Endothelial cell of umbilical vein (primary cell): ENCODE results near the gene PCDHGB2. TPM values are rescaled to one million over a fixed set of nuclear protein-coding genes. Genes with fewer than 3 reads are reported as not detected.

ENCODE experiments used
- BruUV-seq: library from RNA; stranded (reverse); fragments of 400-500 nt; replicated peaks from 2 replicates; lab custom pipeline; 2021; lab: Mats Ljungman, UMichigan
- CTCF ChIA-PET: fragments of 300-600, 350-600 bp; sonication (Branson Sonifier 250); formaldehyde crosslinking; loops from one replicate; lab custom pipeline; 2021; ENCODE audit warnings: antibody characterized with exemption, inconsistent platforms; lab: Charles Lee
- POLR2A ChIA-PET: fragments of 300-600, 350-600 bp; sonication (Branson Sonifier 250); formaldehyde crosslinking; loops from one replicate; lab custom pipeline; 2021; ENCODE audit warnings: antibody characterized with exemption, inconsistent platforms; lab: Charles Lee
- DNase-seq: peaks from one replicate; pipeline ENCODE4 v3.0.0-alpha.2; 2011; ENCODE audit warnings: low read depth, low spot score
- FAIRE-seq: peaks from 2 replicates; lab custom pipeline; 2011; peaks lifted over from hg19 to GRCh38; lab: Jason Lieb, UNC
- H2AFZ ChIP-seq: 2 replicates; pipeline ENCODE4 v1.6.0; 2012; ENCODE audit warnings: low read depth, low read length, control low read depth, inconsistent platforms
- H3K27ac ChIP-seq: 2 replicates; pipeline ENCODE4 v1.5.1; 2011; ENCODE audit warnings: low read depth, mild to moderate bottlenecking, control low read depth, low read length, moderate library complexity; ENCODE audit not compliant: insufficient read depth
- H3K27me3 ChIP-seq, 2 experiments: 2 replicates each; pipeline versions ENCODE4 v1.6.0 to v1.6.1; 2011; ENCODE audit warnings: low read length in 2 of 2, mixed read lengths in 1 of 2; ENCODE audit not compliant: control insufficient read depth in 2 of 2, insufficient read depth in 2 of 2
- H3K36me3 ChIP-seq, 2 experiments: 2 replicates in 1 of 2; 3 replicates in 1 of 2; pipeline ENCODE4 v1.5.1; 2011; ENCODE audit warnings: low read length in 2 of 2, mild to moderate bottlenecking in 1 of 2, moderate library complexity in 1 of 2; ENCODE audit not compliant: control insufficient read depth in 2 of 2, insufficient read depth in 2 of 2; ENCODE audit errors: extremely low read depth in 1 of 2
- H3K4me1 ChIP-seq: 3 replicates; pipeline ENCODE4 v1.5.1; 2011; ENCODE audit warnings: mild to moderate bottlenecking, low read length; ENCODE audit not compliant: control insufficient read depth, insufficient read depth; ENCODE audit errors: extremely low read depth
- H3K4me2 ChIP-seq: 2 replicates; pipeline ENCODE4 v1.6.1; 2011; ENCODE audit warnings: low read length, control low read depth, mixed read lengths; ENCODE audit not compliant: insufficient read depth
- H3K4me3 ChIP-seq, 3 experiments: fragments of 200-600 bp in 1 of 3; sonication (generic), shearing (Covaris generic) in 1 of 3; replicated peaks in 1 of 3; 2 replicates each; pipeline ENCODE4 v1.5.1; 2011 to 2016; ENCODE audit warnings: control low read depth in 3 of 3, low read length in 3 of 3, mild to moderate bottlenecking in 2 of 3, inconsistent platforms in 1 of 3, low read depth in 1 of 3, moderate library complexity in 1 of 3; ENCODE audit not compliant: insufficient read depth in 1 of 3
- H3K79me2 ChIP-seq: 2 replicates; pipeline ENCODE4 v1.6.0; 2012; ENCODE audit warnings: low read length, inconsistent platforms; ENCODE audit not compliant: control insufficient read depth, insufficient read depth
- H3K9ac ChIP-seq: replicated peaks from 2 replicates; pipeline ENCODE3; 2011; ENCODE audit warnings: low read length, control low read depth; ENCODE audit not compliant: insufficient read depth; ENCODE audit errors: extremely low read depth
- H3K9me1 ChIP-seq: replicated peaks from 3 replicates; pipeline ENCODE4 v1.6.0; 2011; ENCODE audit warnings: mild to moderate bottlenecking, low read length; ENCODE audit not compliant: control insufficient read depth, insufficient read depth; ENCODE audit errors: extremely low read depth
- H3K9me3 ChIP-seq: replicated peaks from 2 replicates; pipeline ENCODE4 v1.5.1; 2012; ENCODE audit warnings: low read length, inconsistent platforms; ENCODE audit not compliant: control insufficient read depth, insufficient read depth
- H4K20me1 ChIP-seq: replicated peaks from 2 replicates; pipeline ENCODE3; 2011; ENCODE audit warnings: mild to moderate bottlenecking, low read length; ENCODE audit not compliant: control insufficient read depth, insufficient read depth; ENCODE audit errors: extremely low read depth
- CTCF ChIP-seq, 2 donors: IDR thresholded peaks; 1 replicate in 1 of 2; 2 replicates in 1 of 2; pipeline ENCODE4 v1.5.1; 2011; ENCODE audit warnings: low read length in 2 of 2, mild to moderate bottlenecking in 2 of 2, moderate library complexity in 2 of 2, control low read depth in 1 of 2, inconsistent platforms in 1 of 2, low read depth in 1 of 2; ENCODE audit not compliant: insufficient read depth in 1 of 2; ENCODE audit errors: extremely low read depth in 1 of 2
- GATA2 ChIP-seq: IDR thresholded peaks from 2 replicates; pipeline ENCODE4 v1.7.0; 2011; ENCODE audit warnings: low read depth, mild to moderate bottlenecking, moderate library complexity, mixed read lengths, low read length; ENCODE audit not compliant: insufficient read length, insufficient read depth
- JUN ChIP-seq: IDR thresholded peaks from 2 replicates; pipeline ENCODE4 v1.6.1; 2011; ENCODE audit warnings: borderline replicate concordance, low read depth; ENCODE audit not compliant: insufficient read length, insufficient read depth
- MAX ChIP-seq: IDR thresholded peaks from 2 replicates; pipeline ENCODE4 v1.6.1; 2011; ENCODE audit not compliant: insufficient read depth, insufficient read length
- MYC ChIP-seq: IDR thresholded peaks from one replicate; pipeline ENCODE4 v1.6.1; 2011; ENCODE audit warnings: mild to moderate bottlenecking, low read depth, low read length
- POLR2A ChIP-seq: IDR thresholded peaks from 2 replicates; pipeline ENCODE4 v1.6.1; 2012; ENCODE audit warnings: low read depth, mild to moderate bottlenecking, control low read depth, low read length
- POLR2AphosphoS5 ChIP-seq: IDR thresholded peaks from 2 replicates; pipeline ENCODE4 v1.6.1; 2012; ENCODE audit warnings: low read depth, mild to moderate bottlenecking, control low read depth, low read length, moderate library complexity; ENCODE audit not compliant: insufficient read depth
- dilution Hi-C: fragments of 300-500 bp; cut with MboI; formaldehyde crosslinking; loops from one replicate; pipeline ENCODE4 v1.15.0; 2019; ENCODE audit warnings: low sequenced_read_pairs; ENCODE audit not compliant: extremely low pct_ligation_motif_present
- intact Hi-C: fragments of 100-400 bp; cut with micrococcal nuclease; formaldehyde crosslinking; loops from one replicate; pipeline ENCODE4 v1.10.0; 2022
- polyA plus RNA-seq, 4 experiments: library from polyadenylated mRNA; depleted of rRNA in 3 of 4; stranded (reverse) in 3 of 4; unstranded in 1 of 4; fragments of >200 nt; gene quantifications; 2 replicates each; pipeline versions ENCODE4 v1.2.1 to v1.2.3, GENCODE V29; 2011 to 2012; ENCODE audit warnings: missing spikeins in 1 of 4
- total RNA-seq: library from RNA; stranded (reverse); gene quantifications from 2 replicates; pipeline ENCODE4 v1.2.3, GENCODE V29; 2021

PCDHGB2 gene
- total and polyA plus RNA-seq, 2 donors (not counting 3 experiments of a cell fraction or from before 2014, with no cell fraction given): 1.1 to 2.9 TPM

GRCh38 chr5:141322261-141322660 is 37.5 kb upstream of the PCDHGB2 start:
- ChIA-PET CTCF (interaction anchor here (2.8 kb wide), 1 partner anchor 242 kb away, joined by 18 read pairs; no protein-coding TSS in a partner anchor), POLR2A (no interaction called here)
- intact Hi-C loops (no loop called here), dilution Hi-C loops (no loop called here)
- TF ChIP-seq JUN: no peak
- TF ChIP-seq POLR2A: no peak
- TF ChIP-seq MAX: no peak
- no peak for TF ChIP-seq POLR2AphosphoS5
- no peak for TF ChIP-seq GATA2
- no peak for TF ChIP-seq MYC
- Histone ChIP-seq H3K4me3 (no peak overlapping the region), H3K27ac (no peak overlapping the region), H3K9me3 (peaks cover 15% of the 10 kb centered on the region), H3K27me3 (peaks cover 0 to 5% of the 10 kb centered on the region in 2 experiments), H3K36me3 (peaks cover 0 to 11% of the 10 kb centered on the region in 2 experiments), H3K9me1 (no peaks in the 10 kb centered on the region), H3K9ac (no peak overlapping the region), H3K4me2 (no peak overlapping the region), H2AFZ (no peak overlapping the region), H4K20me1 (peaks cover 9% of the 10 kb centered on the region), H3K79me2 (peaks cover 22% of the 10 kb centered on the region), H3K4me1 (no peaks in the 10 kb centered on the region)
- FAIRE-seq (no peak), DNase-seq (no peak)
- BruUV-seq: no TSS peak

- intact Hi-C loops: loop anchor here (1.0 kb wide), 1 partner anchor 238 kb away; no protein-coding TSS in a partner anchor
- dilution Hi-C loops: no loop called here
- H3K27ac ChIP-seq: no peak overlapping the region
- H3K27me3 ChIP-seq: peaks cover 14 to 31% of the 10 kb centered on the region in 2 experiments
- H3K36me3 ChIP-seq: no peaks in the 10 kb centered on the region
- H3K9ac ChIP-seq: peak overlapping the region; percentile 69
- DNase-seq (peak; percentile 77), FAIRE-seq (peak; percentile 88)
- H2AFZ ChIP-seq: peak overlapping the region; percentile 92
- TF ChIP-seq POLR2A: no peak
- peak; percentile 65 to 70 for TF ChIP-seq CTCF (IDR thresholded peaks at IDR 0.05; ENCODE audit: extremely low read depth in 1 of 2, insufficient read depth in 1 of 2, low read depth in 1 of 2, low read length in 2 of 2)
- no peaks in the 10 kb centered on the region for H3K4me1 ChIP-seq
- H3K4me3 ChIP-seq: peak overlapping the region; percentile 27 to 74 (median 50)
- ChIA-PET POLR2A (no interaction called here), CTCF (interaction anchor here (1.0 to 2.9 kb wide), 8 partner anchors 9 to 241 kb away, joined by 3 to 17 read pairs (median 4); partner anchors contain the start of genes PCDHGA12 and PCDHGA3)
- H4K20me1 ChIP-seq: no peaks in the 10 kb centered on the region
- H3K79me2 ChIP-seq: no peaks in the 10 kb centered on the region
- no peaks in the 10 kb centered on the region for H3K9me1 ChIP-seq
- H3K4me2 ChIP-seq: peak overlapping the region; percentile 92
- H3K9me3 ChIP-seq: no peaks in the 10 kb centered on the region
- TSS peak; percentile 57 for BruUV-seq
These were observed 33.5 kb upstream of the PCDHGB2 start for GRCh38 chr5:141326088-141326854.
